Measurements from ENCODE around the gene TNK2.

TNK2 gene

DNA sequence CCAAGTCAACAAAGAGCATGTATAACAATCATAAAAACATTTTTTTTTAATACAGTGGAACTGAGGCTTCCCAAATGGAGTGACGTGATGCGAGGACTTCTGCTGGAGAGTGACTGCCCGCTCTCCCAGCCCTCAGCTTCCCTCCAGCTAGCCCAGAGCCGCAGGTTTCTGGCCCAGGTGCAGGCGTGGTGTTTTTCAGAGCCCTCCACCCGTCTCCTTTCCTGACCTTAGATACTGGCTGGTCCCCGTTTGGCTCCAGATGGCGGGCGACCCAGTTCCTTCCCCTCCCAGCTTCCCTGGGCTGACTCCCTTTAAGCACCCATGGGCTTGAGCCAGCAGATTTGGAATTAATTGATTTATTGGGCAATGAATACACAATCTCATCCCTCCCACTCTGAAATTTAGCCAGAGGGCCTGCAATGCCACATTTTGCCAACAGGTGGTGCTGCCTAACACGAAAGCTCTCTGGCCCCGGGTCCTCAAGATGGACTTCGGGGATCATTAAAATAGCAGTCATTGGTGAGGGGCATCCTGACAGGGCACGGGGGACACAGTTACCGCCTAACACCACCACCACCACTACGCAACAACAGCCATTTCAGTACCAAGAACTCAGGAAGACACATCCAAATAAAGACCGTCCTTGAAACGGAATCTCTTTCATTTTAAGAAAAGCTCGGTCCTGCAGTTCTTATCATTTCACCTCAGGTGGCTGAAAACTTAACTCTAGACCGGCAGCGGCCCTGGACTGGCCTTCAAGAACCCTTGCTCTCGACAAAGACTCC lies 49.1 kb downstream of the TNK2 start:
- peak; percentile 21 for DNase-seq (ENCODE audit: low read depth)
- TF ChIP-seq, protein P1, sequence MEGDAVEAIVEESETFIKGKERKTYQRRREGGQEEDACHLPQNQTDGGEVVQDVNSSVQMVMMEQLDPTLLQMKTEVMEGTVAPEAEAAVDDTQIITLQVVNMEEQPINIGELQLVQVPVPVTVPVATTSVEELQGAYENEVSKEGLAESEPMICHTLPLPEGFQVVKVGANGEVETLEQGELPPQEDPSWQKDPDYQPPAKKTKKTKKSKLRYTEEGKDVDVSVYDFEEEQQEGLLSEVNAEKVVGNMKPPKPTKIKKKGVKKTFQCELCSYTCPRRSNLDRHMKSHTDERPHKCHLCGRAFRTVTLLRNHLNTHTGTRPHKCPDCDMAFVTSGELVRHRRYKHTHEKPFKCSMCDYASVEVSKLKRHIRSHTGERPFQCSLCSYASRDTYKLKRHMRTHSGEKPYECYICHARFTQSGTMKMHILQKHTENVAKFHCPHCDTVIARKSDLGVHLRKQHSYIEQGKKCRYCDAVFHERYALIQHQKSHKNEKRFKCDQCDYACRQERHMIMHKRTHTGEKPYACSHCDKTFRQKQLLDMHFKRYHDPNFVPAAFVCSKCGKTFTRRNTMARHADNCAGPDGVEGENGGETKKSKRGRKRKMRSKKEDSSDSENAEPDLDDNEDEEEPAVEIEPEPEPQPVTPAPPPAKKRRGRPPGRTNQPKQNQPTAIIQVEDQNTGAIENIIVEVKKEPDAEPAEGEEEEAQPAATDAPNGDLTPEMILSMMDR (IDR thresholded peaks at IDR 0.05; ENCODE audit: low read depth, low read length, missing control alignments): peak; percentile 96
- H3K4me3 ChIP-seq (ENCODE audit: low read depth, low read length): no peak overlapping the region

GRCh38 chr3:195856410-195857084 lies 51.8 kb downstream of the TNK2 start:
- no peak for DNase-seq (ENCODE audit: low read depth)
- H3K4me3 ChIP-seq (ENCODE audit: low read depth, low read length): no peak overlapping the region
- TF ChIP-seq, protein P1 (IDR thresholded peaks at IDR 0.05; ENCODE audit: low read depth, low read length, missing control alignments): no peak

- TF ChIP-seq, protein P1 (IDR thresholded peaks at IDR 0.05; ENCODE audit: low read depth, low read length, missing control alignments): peak; percentile 17
- no peak for DNase-seq (ENCODE audit: low read depth)
- H3K4me3 ChIP-seq (ENCODE audit: low read depth, low read length): no peak overlapping the region
Measured at GRCh38 chr3:195855471-195856409, 52.6 kb downstream of the TNK2 start.

DNA sequence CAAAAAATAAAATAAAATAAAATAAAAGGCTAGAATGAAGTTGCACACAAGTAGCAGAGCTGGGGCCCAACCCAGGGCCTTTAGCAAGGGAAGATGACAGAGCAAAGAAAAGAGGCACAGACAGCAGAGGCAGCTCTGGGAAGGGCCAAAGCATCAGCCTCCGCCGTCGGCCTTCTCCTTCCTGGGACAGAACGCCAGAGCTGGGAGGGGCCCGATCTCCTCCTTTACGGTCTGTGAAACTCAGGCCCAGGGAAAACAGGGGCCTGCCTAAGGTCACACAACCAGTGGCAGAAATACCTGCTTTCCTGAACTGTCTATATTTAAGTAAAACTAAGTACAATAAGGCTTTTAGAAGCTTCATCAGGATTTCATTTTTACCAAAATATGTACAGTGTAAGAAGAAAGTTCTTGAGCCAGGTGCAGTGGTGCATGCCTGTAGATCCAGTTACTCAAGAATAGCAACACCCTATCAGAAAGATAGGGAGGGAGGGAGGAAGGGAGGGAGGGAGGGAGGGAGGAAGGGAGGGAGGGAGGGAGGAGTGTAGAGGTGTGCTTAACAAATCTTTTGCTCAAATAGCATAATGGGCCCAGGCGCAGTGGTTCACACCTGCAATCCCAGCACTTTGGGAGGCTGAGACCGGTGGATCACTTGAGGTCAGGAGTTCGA lies 53.6 kb downstream of the TNK2 start:
- TF ChIP-seq, protein P1 (IDR thresholded peaks at IDR 0.05; ENCODE audit: low read depth, low read length, missing control alignments): no peak
- no peak overlapping the region for H3K4me3 ChIP-seq (ENCODE audit: low read depth, low read length)
- no peak for DNase-seq (ENCODE audit: low read depth)

- TF ChIP-seq, protein P1 (IDR thresholded peaks at IDR 0.05; ENCODE audit: low read depth, low read length, missing control alignments): no peak
- DNase-seq (ENCODE audit: low read depth): no peak
- H3K4me3 ChIP-seq (ENCODE audit: low read depth, low read length): no peak overlapping the region
Measured at GRCh38 chr3:195853996-195854395, 54.4 kb downstream of the TNK2 start.

- TF ChIP-seq, protein P1 (IDR thresholded peaks at IDR 0.05; ENCODE audit: low read depth, low read length, missing control alignments): no peak
- H3K4me3 ChIP-seq (ENCODE audit: low read depth, low read length): no peak overlapping the region
- no peak for DNase-seq (ENCODE audit: low read depth)
Measured at GRCh38 chr3:195853036-195853435, 55.3 kb downstream of the TNK2 start.

Measured in GM12864 (cell line).